ENCODE measurements around the gene SPEG.

GRCh38 chr2:219520079-219520478 is 85.4 kb downstream of the SPEG start:
- TF ChIP-seq GATA2 (IDR thresholded peaks at IDR 0.05; ENCODE audit: low read depth, low read length), result no peak
- TF ChIP-seq GATA3 (IDR thresholded peaks at IDR 0.05; ENCODE audit: low read depth, low read length), result no peak
